ENCODE data around the gene PRRG2.
A peak's percentile ranks its signal among the peaks of the same experiment; 100 is the strongest.

PRRG2 gene

DNA sequence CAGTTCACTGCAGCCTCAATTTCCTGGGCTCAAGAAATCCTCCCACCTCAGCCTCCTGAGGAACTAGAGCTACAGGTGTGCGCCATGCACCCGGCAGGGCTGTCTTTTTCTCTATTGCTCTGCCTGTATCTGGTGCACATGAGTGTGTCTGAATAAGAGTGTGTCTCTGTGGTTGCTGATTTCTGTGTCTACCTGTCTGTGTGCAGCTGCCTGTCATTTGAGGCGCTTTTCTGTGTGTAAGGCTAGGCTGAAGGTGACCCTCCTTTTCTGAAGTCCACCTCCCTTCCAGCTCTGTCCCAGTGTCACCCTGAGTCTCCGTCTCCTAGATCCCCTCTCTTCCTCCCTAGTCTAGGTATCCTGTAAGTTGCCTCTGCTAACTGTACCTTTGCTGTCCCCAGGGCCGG is 8.4 kb downstream of the PRRG2 start:
- no peak for DNase-seq

DNA sequence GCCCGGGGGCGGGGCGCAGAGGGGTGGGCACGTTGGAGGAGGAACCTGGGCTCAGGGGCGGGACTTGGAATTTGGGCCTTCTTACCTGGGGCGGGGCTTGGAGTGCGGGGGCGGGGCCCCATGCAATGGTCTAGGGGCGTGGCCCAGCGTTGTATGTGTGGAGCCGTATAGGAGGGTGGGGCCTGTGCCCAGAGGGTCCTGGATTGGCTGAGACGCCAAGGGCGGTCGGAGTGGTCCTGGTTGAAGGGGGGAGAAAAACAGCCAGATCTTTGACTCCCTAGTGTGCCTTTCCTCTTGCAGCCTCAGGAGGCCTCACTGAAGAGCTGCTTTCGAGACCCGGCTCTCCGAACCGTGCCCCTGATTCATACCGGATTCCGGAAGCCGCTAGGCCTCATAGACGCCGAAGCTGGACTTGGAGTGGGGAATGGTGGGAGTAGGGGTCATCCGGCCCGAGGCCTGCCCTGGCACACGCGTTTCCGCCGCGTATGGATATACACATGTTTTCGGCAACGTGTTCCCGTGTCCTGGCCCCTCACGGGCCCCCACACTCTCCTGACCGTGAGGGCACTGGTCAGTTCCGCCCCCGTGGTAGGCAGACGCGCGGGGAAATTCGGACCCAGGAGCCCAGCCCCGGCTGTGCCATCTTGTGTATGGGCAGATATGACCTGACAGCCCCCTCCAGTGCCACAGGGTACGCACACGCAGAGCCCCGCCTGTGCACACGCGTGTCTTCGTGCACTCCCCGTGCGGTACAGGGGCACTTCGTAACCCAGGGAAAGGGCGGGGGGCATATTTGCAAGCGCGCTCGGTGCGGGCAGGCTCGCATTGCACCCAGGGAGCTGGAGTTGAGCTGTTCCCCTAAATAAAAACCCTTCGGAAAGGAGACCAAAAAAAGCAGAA is 9.2 kb downstream of the PRRG2 start:
- peak; percentile 98 for DNase-seq

DNA sequence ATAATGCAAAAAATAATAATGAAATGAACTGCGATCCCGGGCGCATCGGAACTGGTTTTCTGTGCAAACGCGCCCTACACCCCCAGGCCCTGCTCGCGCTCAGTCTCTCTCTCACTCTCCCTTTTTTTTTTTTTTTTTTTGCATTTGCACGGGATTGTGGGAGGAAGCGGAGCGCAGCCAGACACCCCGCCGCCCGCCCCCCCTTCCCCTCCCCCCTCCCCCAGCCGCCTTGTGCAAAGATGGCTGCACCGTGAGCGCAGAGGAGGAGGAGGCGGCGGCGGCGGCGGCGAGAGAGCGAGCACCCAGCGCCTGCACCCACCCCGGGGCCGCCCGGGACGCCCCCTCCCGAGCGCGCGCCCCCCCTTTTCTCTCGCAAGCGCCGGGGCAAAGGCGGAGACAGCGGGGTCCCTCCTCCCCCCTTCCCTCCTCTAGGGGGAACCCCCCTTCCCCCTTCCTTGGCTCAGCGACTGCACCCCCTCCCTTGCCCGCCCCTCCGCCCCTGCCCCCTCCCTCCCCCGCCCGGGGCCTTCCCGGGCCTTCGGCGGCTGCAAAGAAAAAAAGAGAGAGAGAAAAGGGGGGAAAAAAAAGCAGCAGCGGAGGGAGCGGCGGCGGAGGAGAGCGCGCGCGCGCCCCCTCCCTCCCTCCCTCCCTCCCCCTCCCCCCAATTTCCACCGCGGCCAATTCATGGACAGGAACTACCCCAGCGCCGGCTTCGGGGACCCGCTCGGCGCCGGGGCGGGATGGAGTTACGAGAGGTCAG is 10.0 kb downstream of the PRRG2 start, which contains the start of gene PRR12:
TSS of gene PRR12 (plus strand) at position 212 of the 760 bp plus-strand sequence. CDS start at position 685, 473 bp downstream.
- DNase-seq, result peak; percentile 72

DNA sequence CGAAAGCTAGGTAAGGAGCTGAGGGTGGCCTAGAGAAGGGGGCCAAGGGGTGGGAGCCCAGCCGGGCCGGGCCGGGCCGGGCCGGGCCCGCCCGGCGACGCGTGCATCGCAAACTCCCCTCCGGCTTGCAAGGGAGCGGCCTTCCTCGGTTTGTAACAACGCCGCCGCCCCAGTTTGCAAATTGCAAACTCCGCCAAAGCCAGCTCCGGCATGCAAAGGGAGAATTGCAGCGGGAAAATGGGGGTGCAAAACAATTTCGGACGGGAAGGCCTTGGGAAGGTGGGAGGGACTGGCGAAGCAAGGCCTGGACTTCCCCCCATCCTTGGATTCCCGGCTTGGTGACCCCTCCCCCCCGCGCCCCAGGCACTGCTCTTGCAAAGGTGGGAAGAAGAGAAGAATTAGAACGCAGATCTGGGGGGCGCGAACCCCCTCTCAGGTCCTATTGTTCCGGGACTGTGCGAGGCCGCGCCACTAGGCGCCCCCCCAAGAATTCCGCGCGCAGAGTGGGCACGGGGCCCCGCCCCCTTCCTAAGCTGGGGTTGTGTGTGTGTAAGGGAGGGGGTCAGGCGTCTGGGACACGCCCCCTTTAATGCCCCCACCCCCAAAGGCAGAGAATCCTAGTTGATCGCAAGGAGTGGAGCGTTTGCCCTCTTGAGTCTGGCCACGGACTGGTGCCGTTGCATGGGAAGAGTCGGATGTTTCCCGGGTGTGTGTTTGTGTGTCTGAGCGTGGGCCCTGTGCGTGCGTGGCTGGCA is 10.8 kb downstream of the PRRG2 start:
- DNase-seq, result peak; percentile 48

DNA sequence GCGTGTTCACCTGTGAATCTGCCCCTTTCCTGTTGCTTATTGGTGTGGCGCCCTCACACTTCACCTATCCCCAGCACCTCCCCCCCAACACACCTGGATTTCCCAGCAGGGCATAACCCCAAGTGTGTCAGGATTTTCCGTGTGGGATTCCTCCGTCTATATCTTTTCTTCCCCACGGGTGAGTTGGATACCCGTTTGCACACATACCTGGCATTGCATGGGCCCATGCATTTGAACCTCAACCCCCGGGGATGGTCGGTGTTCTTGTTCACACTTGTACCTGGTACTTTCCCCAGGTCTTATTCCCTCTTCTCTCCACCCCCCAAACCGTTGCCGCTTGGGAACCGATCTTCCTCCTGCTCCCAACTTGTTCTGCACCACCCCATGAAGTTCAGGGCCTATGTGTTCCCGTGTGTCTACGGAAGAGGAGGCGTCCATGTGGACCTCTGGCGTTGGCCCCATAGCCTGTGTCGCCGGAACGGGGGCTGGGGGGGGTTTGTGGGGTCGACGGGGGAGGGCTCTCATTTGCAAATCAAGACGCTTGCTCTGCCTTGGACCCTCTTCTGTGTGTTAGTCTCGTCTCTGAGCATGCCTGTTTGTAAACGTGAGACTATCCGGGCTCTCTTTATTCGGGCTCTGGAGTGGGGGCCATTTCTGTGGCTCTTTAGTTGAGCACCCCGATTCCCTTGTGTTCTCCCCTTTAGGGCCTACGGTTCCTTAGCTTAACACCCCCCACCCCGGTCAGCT is 11.5 kb downstream of the PRRG2 start:
- DNase-seq, result no peak

DNA sequence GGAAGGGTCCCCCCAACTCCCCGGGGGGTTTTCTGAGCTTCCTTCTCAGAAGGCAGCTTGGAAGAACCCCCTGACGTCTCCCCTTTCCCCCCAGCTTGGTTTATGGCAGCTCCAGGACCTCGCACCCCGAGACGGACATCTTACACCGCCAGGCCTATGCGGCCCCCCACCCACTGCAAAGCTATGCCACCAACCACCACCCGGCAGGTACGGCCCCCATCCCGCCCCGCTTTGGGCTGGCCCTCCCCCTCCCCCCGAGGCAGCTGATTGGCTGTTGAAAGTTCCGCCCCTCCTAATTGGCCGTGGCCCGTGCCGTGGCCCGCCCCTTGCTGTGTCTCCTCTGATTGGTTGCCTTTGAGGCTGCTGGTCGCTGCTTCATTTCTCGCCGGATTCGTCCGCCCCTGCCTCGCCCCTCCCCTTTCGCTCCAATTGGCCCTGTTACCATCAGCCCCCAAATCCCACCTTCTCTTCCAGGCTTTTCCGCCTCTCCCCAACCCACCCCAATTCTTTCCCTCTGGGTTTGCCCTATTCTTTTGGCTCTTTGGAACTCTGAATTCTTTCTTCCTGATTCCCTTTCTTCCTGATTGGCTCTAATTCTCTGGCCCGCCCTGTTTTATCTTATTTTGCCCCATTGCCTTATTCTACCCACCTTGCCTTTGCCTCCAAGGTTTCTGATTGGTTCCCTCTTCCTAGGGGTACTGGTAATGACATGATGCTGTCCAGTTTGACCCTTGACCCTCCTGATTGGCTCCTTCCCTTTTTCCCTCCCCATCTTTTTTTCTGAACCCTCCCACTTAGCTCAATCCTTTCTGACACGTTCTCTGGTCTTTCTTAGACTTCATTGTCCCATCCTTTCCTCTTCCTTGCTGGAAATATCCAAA is 12.4 kb downstream of the PRRG2 start:
- DNase-seq, result peak; percentile 86

DNA sequence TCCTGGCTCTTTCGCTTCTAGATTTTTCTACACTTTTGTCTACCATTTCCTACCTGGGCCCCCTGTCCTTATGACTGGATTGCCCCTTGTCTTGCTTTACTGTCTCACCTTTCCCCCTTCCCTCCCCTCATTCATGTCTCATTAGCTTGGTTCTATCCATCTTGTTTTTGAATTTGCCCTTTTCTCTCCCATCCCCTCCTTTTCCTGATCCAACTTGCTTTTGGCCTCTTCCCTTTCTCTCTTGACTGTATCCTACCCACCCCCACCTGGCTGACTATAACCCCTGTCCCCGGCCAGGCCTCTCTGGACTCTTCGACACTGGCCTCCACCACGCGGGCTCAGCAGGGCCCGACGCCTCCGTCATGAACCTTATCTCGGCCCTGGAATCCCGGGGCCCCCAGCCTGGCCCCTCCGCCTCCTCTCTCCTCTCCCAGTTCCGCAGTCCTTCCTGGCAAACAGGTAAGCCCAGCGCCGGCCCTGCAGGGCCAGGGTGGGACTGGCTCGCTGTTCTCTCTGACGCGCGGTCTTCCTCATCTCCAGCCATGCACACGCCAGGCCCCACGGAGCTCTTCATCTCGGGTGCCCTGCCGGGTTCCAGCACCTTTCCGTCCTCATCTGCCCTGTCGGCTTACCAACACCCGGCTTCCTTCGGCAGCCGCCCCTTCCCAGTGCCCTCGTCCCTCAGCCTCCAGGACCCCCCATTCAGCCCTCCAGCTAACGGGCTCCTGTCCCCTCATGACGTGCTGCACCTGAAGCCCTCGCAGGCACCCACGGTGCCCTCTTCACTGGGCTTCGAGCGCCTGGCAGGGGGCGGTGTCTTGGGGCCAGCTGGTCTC is 13.3 kb downstream of the PRRG2 start:
- no peak for DNase-seq

DNA sequence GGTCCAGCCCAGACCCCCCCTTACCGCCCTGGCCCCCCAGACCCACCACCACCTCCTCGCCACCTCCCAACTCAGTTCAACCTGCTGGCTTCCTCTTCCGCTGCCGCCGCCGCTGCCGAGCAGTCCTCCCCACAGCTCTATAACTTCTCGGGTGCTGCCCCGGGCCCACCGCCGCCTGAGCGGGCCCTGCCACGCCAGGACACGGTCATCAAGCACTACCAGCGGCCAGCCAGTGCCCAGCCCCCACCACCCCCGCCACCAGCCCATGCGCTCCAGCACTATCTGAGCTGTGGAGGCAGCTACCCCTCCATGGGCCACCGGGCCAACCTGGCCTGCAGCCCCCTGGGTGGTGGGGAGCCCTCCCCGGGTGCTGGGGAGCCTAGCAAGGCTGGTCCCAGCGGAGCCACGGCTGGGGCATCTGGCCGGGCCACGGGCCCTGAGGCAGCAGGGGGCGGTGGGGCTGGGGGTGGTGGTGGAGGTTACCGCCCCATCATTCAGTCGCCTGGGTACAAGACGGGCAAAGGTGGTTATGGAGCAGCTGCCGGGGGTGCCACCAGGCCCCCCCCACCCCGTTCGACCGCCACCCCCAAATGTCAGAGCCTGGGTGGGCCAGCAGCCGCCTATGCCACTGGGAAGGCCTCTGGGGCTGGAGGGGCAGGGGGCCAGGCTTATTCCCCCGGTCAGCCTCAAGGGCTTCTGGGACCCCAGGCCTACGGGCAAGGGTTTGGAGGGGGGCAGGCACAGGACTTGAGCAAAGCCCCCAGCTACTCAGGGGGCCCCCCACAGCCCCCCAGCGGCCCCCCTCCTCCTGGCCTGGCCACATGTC is 14.1 kb downstream of the PRRG2 start:
- DNase-seq, result no peak

DNA sequence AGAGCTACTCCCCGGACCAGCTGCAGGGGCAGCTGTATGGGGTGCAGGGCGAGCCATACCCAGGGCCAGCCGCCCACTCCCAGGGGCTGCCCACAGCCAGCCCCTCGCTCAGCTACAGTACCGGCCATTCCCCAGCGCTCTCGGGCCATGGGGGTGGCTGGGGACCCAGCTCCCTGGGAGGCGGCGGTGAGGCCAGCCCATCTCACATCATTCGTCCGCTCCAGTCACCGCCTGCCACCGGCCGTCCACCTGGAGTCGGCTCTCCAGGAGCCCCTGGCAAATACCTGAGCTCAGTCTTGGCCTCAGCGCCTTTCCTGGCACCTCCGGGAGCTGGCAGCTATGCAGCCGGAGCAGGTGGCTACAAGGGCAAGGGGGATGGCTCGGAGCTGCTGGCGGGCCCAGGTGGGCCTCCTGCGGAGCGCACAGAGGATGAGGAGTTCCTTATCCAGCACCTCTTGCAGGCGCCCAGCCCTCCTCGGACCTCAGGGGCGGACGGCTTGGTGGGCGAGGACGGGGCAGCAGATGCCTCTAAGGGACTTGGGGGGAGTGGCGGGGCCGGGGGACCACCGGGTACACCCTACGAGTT is 14.8 kb downstream of the PRRG2 start:
- DNase-seq, result no peak

DNA sequence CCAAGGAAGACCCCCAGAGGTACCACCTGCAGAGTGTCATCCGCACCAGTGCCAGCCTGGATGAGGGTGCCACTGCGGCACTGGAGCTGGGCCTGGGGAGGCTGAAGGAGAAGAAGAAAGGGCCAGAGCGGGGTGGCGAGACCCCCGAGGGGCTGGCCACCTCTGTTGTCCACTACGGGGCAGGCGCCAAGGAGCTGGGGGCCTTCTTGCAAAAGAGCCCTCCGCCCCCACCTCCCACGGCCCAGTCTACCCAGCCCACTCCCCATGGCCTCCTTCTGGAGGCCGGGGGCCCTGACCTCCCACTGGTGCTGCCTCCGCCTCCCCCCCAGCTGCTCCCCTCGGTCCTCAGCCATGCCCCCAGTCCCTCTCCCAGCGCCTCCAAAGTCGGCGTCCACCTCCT is 15.3 kb downstream of the PRRG2 start:
- no peak for DNase-seq

DNA sequence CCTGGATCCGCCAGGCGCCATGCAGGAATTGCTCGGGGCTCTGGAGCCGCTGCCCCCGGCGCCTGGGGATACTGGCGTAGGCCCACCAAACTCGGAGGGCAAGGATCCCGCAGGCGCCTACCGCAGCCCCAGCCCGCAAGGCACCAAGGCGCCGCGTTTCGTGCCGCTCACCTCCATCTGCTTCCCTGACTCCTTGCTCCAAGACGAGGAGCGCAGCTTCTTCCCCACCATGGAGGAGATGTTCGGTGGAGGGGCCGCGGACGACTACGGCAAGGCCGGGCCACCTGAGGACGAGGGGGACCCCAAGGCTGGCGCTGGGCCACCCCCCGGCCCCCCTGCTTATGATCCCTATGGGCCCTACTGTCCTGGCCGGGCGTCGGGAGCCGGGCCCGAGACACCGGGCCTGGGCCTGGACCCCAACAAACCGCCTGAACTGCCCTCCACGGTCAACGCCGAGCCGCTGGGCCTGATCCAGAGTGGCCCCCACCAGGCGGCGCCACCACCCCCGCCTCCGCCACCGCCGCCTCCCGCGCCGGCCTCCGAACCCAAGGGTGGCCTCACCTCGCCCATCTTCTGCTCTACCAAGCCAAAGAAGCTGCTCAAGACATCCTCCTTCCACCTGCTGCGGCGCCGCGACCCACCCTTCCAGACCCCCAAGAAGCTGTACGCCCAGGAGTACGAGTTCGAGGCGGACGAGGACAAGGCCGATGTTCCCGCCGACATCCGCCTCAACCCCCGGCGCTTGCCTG is 16.0 kb downstream of the PRRG2 start:
- no peak for DNase-seq

DNA sequence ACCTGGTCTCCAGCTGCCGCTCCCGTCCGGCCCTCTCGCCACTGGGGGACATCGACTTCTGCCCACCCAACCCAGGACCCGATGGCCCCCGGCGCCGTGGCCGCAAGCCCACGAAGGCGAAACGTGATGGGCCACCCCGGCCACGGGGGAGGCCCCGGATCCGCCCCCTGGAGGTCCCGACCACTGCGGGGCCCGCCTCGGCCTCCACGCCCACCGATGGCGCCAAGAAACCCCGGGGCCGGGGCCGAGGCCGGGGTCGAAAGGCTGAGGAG is 16.5 kb downstream of the PRRG2 start:
- no peak for DNase-seq

DNA sequence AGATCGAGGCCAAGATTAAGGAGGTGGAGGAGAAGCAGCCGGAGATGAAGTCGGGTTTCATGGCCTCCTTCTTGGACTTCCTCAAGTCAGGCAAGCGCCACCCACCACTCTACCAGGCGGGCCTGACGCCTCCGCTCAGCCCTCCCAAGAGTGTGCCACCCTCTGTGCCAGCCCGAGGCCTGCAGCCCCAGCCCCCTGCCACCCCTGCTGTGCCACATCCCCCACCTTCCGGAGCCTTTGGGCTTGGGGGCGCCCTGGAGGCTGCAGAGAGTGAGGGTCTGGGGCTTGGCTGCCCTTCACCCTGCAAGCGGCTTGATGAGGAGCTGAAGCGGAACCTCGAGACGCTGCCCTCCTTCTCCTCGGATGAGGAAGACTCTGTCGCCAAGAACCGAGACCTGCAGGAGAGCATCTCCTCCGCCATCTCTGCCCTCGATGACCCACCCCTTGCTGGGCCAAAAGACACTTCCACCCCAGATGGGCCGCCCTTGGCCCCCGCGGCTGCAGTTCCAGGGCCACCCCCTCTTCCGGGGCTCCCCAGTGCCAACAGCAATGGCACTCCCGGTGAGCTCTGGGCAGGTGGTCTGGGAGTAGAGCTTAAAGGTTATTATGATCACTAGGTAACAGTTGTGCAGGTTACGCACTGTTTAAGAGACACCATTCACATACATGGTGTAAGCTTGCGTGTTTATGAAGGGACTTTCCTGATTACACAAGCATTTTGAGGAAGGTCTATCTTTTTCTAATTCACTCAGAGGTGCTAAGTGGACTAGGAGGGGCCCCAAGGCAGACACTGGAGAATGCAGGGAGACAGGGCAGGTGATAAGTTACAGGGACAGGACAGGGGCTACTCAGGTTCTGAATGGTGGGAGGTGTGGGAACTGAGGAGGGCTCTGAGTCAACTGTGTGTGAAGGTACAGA is 18.5 kb downstream of the PRRG2 start:
- DNase-seq, result no peak

DNA sequence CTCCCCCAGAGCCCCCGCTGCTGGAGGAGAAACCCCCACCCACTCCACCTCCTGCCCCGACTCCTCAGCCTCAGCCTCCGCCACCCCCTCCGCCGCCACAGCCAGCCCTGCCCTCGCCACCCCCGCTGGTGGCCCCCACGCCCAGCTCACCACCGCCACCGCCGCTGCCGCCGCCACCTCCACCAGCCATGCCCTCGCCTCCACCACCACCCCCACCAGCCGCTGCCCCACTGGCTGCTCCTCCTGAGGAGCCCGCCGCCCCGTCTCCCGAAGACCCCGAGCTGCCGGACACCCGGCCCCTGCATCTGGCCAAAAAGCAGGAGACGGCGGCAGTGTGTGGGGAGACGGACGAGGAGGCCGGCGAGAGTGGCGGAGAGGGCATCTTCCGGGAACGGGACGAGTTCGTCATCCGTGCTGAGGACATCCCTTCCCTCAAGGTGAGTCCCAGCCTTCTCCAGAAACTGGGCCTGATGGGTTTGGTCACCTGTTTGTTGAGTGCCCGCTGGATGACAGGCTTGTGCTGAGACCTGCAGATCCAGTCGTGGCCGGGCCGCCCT is 20.4 kb downstream of the PRRG2 start:
- no peak for DNase-seq

DNA sequence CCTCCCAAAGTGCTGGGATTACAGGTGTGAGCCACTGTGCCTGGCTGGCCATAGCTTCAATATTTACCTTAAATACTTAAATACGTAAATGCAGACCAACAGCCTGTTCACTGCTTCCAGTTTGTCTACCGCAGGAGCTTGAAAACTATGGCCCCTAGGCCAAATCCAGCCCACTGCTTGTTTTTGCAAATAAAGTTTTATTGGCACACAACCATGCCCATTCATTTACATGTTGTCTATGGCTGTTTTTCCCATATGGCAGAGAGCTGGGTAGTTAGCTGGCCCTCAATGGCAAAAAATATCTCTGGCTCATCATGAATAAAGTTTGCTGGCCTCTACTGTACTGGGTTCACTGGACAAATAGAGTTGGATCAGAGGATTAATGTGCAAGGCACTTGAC is 21.7 kb downstream of the PRRG2 start:
- no peak for DNase-seq

DNA sequence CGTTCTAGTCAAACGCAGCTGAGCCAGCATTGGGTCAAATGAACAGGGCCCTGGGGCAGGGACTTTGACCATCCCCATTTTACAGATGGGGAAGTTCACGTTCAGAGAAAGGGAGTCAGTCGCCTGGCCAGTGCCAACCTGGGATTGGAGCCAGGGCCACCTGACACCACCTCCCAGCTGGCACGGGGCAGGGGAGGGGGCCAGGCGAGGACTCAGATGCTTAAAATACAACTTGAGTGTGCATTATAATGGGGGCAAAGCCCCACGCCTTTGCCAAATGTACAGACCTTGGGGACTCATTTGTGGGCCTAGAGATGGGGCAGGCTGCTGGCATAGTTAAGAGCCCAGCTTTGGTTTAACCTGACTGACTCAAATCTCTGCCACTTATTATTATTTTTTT is 24.5 kb downstream of the PRRG2 start:
- no peak for DNase-seq

DNA sequence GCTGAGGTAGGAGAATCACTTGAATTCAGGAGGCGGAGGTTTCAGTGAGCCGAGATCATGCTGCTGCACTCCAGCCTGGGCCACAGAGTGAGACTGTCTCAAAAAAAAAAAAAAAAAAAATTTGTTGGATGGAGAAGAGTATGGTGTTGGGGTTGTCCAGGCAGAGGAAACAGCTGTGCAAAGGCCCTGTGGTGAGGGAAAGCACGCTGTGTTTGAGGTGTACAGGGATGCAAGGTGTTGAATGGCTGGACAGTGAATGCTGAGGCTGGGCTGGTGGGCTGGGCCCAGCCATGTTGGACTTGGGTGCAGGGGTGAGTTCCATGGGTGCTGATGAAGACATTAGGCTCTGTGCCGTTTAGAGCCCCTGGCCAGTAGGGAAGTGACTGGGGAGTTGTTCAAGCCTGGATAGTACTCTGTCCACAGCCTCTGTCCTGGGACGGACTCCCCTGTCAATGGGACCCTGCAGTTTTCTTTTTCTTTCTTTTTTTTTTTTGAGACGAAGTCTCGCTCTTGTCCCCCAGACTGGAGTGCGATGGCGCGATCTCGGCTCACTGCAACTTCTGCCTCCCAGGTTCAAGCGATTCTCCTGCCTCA is 28.5 kb downstream of the PRRG2 start:
- DNase-seq, result no peak

All from NCI-H510A treated with DMSO at 0.1 percent for 48 hours (cell line).